GM19328 (cell line): ENCODE measurements around the gene ADAMTS17.

ENCODE experiments used
- ATAC-seq: cut with Tn5 transposase; IDR thresholded peaks from one replicate; pipeline ENCODE4 v1.9.1; 2021; ENCODE audit warnings: mild to moderate bottlenecking, moderate library complexity; ENCODE audit not compliant: unreplicated experiment

ADAMTS17 gene

DNA sequence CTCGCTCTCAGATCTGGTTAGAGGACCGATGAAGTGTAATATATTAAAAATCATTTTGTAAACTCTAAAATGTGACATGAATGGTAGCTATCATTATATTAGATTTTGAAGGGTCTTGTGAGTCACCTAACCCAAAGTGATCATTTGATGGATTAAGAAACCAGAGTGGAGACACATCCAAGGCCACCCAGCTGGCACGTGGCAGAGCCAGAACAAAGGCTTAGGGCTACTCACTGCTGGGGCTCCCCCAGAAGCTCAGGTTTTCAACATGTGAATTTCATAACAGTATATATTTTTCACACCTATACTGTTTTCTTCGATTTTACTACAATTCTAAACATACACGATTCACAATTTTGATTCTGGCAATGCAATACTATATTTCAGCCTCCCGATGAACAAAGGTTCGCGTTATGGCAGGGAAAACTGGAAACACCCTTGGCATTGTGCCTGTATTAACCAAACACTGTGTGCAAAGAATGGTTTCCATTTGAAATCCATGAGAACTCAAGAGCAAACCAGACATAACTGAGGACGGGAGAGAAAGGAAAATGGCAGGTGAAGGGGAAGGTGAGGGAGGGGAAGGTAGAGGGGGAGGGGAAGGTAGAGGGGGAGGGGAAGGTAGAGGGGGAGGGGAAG, 88.9 kb downstream of the ADAMTS17 start:
- no peak for ATAC-seq

DNA sequence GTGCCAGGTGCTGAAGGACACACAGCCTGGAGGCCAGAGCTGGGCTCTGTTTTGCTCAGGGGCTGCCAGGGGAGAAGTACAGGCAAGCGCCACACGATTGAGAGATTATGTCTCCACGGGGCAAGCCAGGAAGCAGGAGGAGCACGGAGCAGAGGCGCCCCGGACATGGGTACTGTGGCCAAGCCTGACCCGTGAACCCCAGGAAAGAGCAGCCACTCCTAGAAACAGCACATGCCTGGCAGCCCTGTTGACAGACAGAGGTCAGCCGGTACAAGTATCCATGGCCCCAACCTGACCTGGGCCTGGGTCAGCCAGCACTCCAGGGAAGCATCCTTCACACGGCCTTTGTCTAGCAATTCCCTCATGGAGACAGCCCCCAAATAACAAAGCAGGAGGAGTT, 89.4 kb downstream of the ADAMTS17 start:
- no peak for ATAC-seq

DNA sequence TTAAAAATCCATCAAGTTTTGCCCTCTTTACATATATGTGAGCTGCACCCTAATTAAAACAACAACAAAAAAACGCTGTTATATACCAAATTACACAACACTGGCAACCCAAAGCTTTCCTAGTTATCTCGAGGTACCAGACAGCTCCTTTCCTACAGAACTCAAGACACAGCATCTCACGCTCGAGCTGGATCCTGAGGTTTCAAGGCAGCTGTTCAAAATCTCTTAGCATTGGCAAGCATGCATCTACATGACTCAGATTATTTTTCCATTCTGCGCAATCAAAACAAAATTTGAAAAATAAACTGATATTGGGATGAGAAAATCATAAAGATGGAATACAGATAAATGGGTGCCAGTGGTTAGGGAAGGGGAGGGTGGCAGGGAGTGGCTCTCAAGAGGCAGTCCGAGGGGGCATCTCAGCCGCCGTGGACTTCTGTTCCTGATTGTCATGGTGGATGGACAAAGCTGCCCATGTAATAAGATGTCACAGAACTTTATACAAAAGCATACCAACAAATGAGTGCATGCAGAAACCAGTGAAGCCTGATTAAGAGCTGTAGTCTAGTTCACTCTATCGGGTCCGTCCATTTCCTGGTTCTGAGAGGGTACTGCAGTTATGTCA, 91.5 kb downstream of the ADAMTS17 start:
- no peak for ATAC-seq

DNA sequence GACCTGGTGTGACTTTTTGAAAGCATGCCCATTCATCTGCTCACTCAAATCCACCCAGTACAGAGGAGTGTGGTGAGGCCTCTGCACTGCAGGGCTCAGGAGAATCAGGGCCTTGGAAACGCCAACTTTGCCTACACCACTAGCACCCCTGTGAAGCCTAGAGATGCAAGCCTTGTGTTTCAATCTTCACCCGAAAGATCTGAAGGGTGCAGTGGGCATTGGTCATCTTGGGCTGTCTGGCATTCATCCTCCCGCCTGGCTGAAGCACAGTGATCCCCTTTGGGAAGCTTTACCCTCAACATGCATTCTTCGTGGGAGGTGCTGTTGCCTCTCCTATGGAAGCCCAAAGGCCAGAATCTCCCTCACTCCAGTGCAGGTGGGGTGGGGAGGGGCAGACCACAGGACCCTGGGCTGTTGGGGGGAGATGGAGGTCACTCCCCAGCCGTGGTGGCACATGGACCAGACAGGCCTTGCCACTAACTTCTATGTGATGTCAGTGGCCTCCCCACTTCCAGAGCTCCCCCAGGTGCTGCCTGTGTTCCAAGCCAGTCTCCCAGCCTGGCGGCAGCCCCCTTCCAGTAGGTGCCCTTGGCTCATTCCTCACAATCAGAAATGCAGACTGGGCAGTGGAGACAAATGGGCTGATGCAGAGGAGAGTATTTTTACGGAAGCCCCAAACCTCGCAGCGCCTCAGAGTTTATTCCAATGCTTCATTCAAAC, 92.5 kb downstream of the ADAMTS17 start:
- ATAC-seq = no peak

DNA sequence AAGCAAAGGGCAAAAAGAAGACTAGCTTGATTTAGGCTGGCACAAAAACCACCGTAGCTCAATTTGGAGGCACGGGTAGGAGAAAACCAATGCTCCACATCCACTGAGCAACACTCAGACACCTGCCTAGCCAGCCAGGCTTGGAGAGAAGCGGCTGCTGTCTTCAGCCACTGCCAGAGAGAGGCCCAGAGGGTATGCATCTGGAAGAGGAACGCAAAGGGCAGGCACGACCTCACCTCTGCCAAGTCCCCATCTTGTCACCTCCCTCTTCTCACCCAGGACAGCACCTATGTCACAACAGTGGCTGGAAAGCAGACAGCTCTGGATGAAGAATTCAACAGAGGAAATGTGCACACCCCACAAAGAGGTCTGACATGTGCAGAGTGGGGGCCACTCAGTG, 93.5 kb downstream of the ADAMTS17 start:
- ATAC-seq = no peak

DNA sequence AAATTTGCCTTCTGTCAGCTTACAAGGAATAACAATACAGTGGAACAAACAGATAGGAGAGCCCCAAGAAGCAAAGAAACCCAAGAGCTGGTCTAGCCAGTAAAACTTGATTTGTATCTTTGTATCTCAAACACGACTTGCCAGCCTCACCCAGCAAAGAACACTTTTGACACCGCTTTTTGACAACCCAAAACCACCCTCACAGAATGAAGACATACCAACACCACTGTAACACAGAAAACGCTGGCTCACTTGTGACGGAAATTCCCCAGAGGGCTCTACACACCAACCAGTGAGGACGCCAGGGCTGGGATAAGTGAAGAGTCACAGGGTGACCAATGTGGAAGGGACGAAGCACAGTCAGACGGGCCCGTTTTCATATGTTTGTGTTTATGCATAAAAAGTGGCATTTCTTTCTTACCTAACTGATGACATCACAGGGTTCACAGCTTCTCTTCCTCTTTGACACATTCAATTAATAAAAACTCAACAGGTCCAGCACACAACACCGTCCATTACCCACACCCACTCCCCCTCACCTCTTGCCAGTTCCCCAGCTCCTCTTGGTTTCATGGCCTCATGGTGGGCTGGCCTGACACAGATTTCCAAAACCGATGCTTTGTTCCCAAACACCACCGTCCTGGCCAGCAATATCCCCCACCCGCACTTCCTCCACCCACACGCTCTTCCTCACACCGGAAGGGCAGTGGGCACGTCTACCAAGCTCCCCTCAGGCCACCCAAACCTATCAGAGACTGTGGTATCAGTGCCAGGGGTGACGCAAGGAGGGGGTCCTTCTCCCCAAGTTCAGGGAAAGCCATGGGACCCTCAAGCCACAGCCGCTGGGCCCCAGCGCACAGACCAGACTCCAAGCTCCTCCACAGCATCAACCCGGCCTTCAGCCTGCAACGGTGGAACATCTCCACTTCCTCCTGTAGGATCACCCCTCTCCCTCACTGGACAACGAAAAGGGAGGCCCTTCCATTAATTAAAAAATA, 94.2 kb downstream of the ADAMTS17 start:
- no peak for ATAC-seq

DNA sequence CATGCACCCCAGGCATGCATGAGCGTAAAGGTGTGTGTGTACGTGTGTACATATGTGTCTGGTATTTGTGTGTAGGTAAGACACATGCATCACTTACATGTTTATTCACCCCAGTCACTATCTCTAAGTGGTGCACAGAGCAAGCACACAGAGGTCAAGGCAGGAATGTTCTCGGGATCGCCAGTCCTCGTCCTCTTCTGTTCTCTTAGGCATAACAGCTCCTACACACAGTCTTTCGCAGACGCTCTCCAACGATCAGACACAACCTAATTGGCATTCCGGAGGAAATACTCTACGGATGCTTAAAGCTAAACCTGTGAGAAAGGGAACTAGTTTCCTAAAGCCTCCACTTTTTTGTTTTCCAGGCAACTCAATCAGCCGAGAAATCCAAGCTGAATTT, 95.9 kb downstream of the ADAMTS17 start:
- ATAC-seq = no peak

DNA sequence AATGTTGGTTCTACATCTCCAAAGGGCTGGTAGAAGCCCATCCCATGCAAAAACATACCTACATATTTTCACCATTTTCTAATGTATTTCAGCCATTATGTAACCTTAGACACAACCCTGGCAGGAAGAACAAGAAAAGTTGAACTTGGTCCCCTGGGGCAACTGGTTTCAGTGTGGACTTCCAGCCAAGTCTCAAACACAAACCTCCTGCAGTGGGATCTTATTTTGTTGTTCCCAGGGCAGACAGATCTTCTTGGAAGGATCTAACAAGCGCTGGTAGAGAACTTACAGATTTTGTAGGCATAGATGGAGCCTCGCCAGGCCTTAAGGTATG, 96.3 kb downstream of the ADAMTS17 start:
- no peak for ATAC-seq

DNA sequence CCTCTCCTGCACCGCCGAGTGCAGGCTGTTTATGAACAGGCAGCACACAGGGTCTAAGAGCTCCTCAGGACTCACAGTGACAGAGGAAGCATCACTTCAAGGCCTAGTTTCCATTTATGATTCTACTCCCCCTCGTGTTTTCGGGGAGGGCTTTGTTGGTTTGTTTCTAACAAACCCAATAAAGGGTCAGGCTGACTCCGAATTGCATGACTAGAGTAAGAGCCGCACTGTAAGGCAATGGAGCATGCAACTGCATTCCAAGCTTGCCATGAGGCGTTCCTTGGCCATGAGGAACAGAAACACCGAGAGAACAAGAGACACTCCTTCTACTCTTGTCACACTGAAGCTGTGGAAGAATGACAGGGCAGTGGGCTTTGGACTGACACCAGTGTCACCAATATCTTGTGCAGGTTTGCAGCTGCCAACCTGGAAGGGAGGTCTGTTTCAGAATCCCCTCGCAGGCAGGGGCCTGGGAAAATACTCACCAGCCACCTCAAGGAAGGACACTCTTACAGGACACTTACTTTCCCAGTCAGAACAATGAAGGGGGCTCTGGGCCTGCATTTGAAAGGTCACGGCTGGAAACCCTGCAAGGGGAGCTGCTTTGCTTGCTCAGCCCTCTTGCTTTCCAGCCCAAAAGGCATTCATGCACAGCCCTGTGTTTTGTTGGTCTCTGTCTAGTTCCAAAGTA, 96.8 kb downstream of the ADAMTS17 start:
- ATAC-seq = no peak

DNA sequence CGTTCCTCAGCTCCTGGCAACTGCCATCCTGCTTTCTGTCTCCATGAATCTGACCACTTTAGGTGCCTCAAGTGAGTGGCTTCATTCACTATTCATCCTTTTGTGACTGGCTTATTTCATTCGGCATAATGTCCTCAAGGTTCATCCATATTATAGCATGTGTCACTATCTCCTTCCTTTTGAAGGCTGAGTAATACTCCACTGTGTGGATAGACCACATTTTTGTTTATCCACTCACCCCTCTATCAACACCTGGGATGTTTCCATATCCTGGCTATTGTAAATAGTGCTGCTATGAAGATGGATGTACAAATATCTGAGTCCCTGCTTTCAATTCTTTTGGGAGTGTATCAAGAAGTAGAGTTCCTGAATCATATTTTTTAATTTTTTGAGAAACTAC, 98.8 kb downstream of the ADAMTS17 start:
- no peak for ATAC-seq

DNA sequence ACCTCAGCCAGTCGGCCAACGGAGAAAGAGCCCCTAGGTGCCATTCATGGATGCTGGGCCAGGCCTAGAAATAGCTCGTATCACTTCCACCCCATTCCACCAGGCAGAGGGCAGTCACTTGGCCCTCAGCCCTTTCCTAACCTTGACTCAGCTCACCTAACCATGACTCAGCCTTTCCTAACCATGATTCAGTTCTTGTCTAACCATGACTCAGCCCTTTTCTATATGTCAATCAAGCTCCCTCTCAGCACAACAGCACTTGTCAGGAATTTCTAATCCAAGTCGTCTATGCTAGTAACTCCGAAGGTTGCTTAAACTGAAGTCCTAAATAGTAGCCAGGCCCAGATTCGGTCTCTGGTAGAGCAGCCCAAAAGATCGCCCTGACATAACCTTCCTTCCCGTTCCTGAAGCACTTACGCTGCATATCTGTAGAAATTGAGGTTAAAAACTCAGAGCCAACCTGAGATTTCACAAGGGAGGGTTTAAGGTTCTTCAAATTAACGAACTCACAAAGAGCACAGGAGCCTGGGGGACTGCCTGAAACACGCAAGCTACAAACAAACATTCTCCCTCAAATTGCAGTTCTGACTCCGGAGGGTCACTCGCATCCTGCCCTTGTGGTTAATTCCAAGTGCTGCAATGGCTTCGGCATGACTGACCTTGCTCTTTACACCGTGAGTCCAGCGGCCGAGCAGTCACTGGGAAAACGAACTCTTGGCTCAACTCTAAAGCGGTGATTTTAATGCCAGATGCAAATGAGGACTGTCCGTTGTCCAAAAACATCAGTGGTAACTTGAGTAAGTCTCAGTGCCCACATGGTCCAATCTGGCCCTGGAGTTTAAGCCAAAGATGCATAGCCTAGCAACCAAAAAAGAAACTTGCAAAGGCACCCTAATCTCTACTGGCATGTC, 99.9 kb downstream of the ADAMTS17 start:
- no peak for ATAC-seq

DNA sequence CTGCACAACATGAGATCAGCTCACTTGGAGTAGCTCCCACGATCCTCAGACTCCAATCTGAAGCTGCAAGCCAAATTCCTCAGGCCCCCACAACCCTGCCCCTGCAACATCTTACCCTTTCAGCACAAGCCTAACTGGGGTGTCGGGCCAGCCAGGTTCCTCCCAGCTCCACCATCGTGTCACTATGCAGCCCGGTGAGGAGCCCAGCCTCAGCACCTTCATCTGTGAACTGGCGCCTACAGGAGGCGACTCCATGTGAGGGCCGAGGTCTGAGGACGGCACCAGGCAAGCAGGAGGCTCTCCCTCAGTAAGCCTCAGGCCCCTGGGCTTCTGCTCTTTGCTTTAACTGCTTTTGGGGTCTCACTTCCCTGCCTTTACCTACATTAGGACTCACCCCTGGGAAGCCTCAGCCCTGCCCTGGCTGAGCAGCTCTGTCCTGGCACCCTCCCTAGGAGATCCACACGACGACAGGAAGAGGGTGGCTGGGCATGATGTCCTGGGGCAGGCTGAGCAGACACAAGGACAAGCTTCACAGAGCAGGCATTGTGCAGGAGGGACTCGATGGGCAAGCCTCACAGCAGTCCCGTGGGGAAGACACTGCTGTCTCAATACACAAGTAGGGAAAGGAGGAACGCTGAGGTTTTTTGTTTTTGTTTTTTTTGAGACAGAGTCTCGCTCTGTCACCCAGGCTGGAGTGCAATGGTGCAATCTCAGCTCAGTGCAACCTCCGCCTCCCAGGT, 104.6 kb downstream of the ADAMTS17 start:
- no peak for ATAC-seq

DNA sequence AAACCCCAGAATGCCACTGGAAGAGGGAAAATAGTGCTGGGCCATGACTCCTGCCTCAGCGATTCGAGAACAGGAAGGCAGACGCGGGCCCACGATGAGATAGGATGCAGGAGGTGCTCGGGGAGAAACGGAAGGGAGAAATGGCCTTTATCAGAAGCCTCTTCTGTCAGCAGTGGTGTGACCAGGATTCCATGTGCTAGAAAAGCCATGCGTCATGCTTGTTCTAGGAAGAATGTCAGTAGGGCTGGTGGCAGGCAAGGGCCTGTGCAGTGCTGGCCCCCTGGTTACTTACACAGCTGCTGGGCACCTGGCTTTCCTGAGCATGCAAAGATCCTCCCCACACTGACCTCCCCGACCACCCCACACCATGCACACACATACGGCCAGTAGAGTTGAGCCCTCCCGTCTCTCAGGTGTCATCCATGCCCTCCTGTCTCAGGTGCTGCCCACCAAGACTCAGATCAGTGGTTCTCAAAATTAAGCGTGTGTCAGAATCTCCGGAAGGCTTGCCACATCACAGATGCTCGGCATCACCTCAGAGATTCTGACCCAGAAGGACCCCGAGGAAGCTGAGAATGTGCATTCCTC, 106.7 kb downstream of the ADAMTS17 start:
- ATAC-seq = no peak

DNA sequence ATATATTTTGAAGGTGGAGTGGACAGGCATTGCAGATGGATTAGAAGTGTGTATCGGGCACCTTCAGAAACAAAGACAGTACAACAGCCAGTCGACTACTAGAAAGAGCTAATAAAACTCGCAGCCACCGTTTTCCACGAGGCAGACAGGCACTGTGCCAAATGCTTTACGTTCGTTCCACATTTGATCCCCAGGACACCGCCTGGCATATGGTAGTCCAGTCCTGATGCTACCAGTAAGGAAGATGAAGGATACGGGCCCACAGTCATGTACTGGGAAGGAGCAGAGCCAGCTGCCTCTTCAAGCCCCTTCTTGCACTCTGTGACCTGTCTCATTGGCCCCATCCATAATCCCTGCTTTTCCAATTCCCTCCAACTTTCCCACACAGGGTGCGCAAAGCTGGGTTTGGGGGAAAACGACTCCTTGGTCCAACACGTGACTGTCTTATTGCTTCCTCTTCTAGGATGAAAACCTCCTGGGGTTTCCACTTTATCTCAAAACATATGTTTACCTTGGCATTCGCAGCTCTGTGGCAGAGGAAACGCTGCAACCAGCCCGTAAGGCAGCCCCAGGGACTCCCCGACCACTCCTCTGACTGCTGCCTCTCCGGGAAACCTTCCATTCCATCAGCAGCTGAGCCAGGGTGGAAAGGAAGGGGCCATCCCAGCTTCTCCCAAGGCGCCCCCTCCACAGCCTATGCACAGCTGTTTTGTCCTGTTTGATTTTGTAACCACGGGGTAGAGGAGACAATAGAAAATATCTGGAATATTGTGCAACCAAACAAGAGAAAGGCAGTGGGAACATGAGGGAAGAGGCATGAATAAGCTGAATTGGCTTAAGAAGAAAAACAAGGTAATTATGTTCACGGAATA, 107.4 kb downstream of the ADAMTS17 start:
- ATAC-seq = no peak

DNA sequence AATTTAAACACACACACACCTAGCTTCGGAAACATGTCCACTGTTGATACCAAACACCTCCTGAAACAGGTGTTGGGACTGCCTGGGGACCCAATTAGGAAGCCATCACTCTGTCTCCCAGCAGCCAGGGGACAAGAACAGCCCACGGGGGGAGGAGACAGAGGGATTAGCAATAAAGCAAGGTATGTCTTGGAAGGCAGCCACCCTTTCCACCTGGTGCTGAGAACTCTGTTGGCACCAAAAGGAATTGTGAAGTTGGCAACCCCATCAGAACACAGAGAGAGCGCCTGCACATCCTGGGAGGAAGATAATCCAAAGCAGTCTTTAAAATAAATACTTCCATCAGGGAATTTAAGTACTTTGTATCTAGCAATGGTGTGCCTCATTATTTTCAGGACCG, 111.0 kb downstream of the ADAMTS17 start:
- ATAC-seq = no peak

DNA sequence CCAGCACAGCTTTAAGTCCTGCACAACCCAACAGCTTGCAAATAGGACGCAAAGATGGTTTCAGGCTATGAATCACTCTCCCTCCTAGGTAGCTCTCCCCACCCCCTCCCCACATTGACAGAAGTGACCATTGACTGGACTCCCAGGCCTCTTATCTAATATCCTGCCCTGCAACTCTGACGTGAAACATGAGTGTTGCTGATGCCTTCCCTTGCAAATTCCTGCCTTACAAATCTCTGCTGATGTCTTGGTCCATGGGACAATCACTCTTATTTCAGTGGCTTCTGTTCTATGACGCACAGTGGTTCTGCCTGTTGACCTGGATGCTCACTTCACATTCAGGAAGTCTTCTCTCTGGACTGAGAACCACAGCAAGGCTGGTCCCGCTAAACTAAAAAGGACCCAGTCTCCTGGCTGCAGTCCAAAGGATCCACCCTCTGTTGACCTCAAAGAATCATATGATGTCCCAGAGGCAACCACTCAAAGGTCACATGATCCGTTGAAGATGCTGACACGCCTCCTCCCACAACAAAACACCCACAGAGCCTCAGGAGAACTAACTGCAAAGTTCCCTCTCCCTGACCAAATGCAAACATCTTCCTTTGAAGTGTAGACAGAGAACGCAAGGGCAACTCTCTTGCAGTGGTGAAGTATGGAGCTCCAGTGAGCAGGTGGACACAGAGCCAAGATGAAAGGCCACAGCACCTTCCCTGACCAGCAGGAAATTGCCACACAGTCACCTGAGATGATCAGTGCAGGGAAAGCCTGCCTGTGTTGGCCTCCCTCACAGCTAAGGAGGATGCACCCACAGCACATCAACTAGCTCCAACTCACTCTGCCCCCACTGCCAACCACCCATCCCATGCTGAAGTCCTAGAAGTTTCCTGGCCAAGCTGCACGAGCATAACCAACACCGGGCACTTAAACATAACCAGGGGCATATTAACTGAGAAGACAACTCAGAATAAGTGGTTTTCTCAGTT, 112.3 kb downstream of the ADAMTS17 start:
- no peak for ATAC-seq
